ENCODE measurements around the gene MVB12B.

DNA sequence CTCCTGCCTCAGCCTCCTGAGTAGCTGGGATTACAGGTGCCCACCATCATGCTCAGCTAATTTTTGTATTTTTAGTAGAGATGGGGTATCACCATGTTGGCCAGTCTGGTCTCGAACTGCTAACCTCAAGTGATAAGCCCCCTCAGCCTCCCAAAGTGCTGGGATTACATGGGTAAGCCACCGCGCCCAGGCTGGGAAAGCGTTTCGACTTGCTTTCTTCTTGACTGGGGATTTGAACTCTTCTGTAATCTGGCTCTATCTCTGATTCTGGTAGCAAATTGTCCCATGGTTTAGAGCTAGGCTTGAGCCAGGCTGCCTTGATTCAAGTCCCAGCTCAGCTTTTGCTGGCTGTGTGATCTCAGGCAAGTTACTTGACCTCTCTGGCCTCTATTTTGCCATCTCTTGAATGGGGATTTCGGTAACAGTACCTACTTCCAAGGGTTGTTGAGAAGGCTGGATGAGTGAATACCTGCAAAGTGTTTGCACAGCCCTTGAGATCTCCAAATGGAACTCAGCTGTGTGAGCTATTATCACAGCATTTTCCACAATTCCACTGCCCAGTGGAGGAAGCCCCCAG is 20.5 kb upstream of the MVB12B start:
- TF ChIP-seq, protein P1, sequence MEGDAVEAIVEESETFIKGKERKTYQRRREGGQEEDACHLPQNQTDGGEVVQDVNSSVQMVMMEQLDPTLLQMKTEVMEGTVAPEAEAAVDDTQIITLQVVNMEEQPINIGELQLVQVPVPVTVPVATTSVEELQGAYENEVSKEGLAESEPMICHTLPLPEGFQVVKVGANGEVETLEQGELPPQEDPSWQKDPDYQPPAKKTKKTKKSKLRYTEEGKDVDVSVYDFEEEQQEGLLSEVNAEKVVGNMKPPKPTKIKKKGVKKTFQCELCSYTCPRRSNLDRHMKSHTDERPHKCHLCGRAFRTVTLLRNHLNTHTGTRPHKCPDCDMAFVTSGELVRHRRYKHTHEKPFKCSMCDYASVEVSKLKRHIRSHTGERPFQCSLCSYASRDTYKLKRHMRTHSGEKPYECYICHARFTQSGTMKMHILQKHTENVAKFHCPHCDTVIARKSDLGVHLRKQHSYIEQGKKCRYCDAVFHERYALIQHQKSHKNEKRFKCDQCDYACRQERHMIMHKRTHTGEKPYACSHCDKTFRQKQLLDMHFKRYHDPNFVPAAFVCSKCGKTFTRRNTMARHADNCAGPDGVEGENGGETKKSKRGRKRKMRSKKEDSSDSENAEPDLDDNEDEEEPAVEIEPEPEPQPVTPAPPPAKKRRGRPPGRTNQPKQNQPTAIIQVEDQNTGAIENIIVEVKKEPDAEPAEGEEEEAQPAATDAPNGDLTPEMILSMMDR (IDR thresholded peaks at IDR 0.05) = no peak
- TF ChIP-seq POLR2AphosphoS5 (IDR thresholded peaks at IDR 0.05) (no peak), EP300 (IDR thresholded peaks at IDR 0.05) (no peak), POLR2A (IDR thresholded peaks at IDR 0.05) (no peak)
